Neural cell (in vitro differentiated cells): ENCODE results near the gene HERPUD1. TPM values are rescaled to one million over a fixed set of nuclear protein-coding genes. Genes with fewer than 3 reads are reported as not detected.

Experiments
- H2AFZ ChIP-seq: fragments of 200-600, 300-800 bp; sonication (generic), shearing (Covaris generic); 2 replicates; pipeline ENCODE4 v1.6.0; 2014; ENCODE audit warnings: low read depth, mild to moderate bottlenecking, antibody characterized with exemption, low read length, moderate library complexity
- H3F3A ChIP-seq: fragments of 200-600 bp; shearing (Covaris generic); 2 replicates; pipeline ENCODE4 v1.6.1; 2016; ENCODE audit warnings: mild to moderate bottlenecking, moderate library complexity, mixed read lengths, antibody characterized with exemption, low read length; ENCODE audit not compliant: insufficient read depth, poor library complexity, severe bottlenecking
- H3K27ac ChIP-seq: fragments of 200-600, 300-800 bp; sonication (generic), shearing (Covaris generic); 2 replicates; pipeline ENCODE4 v1.5.1; 2014; ENCODE audit warnings: mild to moderate bottlenecking, low read length, moderate library complexity
- H3K27me3 ChIP-seq: fragments of 300-800, 200-600 bp; sonication (generic), shearing (Covaris generic); 2 replicates; pipeline ENCODE4 v1.6.0; 2014; ENCODE audit warnings: mild to moderate bottlenecking, low read depth, low read length, moderate library complexity; ENCODE audit not compliant: insufficient read depth
- H3K36me3 ChIP-seq: fragments of 300-800, 200-600 bp; sonication (generic), shearing (Covaris generic); 2 replicates; pipeline ENCODE4 v1.5.1; 2014; ENCODE audit warnings: mild to moderate bottlenecking, antibody characterized with exemption, low read length, moderate library complexity; ENCODE audit not compliant: insufficient read depth
- H3K4me2 ChIP-seq: fragments of 300-800, 200-600 bp; sonication (generic), shearing (Covaris generic); 2 replicates; pipeline ENCODE4 v1.6.0; 2014; ENCODE audit warnings: mild to moderate bottlenecking, low read length
- H3K4me3 ChIP-seq: fragments of 300-800, 200-600 bp; sonication (generic), shearing (Covaris generic); 2 replicates; pipeline ENCODE4 v1.5.1; 2014; ENCODE audit warnings: mild to moderate bottlenecking, low read length, moderate library complexity
- H3K79me2 ChIP-seq: fragments of 200-600 bp; shearing (Covaris generic); replicated peaks from 2 replicates; pipeline ENCODE4 v1.6.0; 2014; ENCODE audit warnings: mild to moderate bottlenecking, low read length, moderate library complexity; ENCODE audit not compliant: insufficient read depth
- H3K9ac ChIP-seq: fragments of 300-800, 200-600 bp; sonication (generic), shearing (Covaris generic); 2 replicates; pipeline ENCODE4 v1.6.1; 2016; ENCODE audit warnings: mild to moderate bottlenecking, low read length, mixed read lengths
- H3K9me2 ChIP-seq: fragments of 200-600 bp; shearing (Covaris generic); 2 replicates; pipeline ENCODE4 v1.6.1; 2016; ENCODE audit warnings: mild to moderate bottlenecking, low read length, mixed read lengths; ENCODE audit not compliant: insufficient read depth
- H3K9me3 ChIP-seq: fragments of 200-600, 300-800 bp; sonication (generic), shearing (Covaris generic); 2 replicates; pipeline ENCODE4 v1.6.1; 2016; ENCODE audit warnings: mild to moderate bottlenecking, mixed run types, low read length, moderate library complexity, mixed read lengths
- H4K20me1 ChIP-seq: fragments of 200-600 bp; shearing (Covaris generic); 2 replicates; pipeline ENCODE4 v1.6.1; 2016; ENCODE audit warnings: mild to moderate bottlenecking, mixed run types; ENCODE audit not compliant: insufficient read depth
- CTCF ChIP-seq: fragments of 450-650 bp; IDR thresholded peaks from 2 replicates; pipeline ENCODE4 v1.5.1; 2014; ENCODE audit warnings: antibody characterized with exemption, mild to moderate bottlenecking, moderate library complexity; ENCODE audit not compliant: poor library complexity, severe bottlenecking
- EP300 ChIP-seq: fragments of 450-650 bp; conservative IDR thresholded peaks from 2 replicates; pipeline ENCODE4 v1.6.1; 2014; ENCODE audit warnings: antibody characterized with exemption, mild to moderate bottlenecking, moderate library complexity; ENCODE audit not compliant: poor library complexity, severe bottlenecking
- EZH2 ChIP-seq: fragments of 200-600, 300-800 bp; shearing (Covaris generic), sonication (generic); IDR thresholded peaks from 2 replicates; pipeline ENCODE4 v1.6.1; 2014; ENCODE audit warnings: antibody characterized with exemption, low read length, borderline replicate concordance, mild to moderate bottlenecking; ENCODE audit not compliant: insufficient read depth, poor library complexity, severe bottlenecking
- MXI1 ChIP-seq: fragments of 450-650 bp; conservative IDR thresholded peaks from 2 replicates; pipeline ENCODE4 v1.6.1; 2014; ENCODE audit warnings: antibody characterized with exemption, mild to moderate bottlenecking; ENCODE audit not compliant: poor library complexity, severe bottlenecking
- POLR2AphosphoS5 ChIP-seq: IDR thresholded peaks from 2 replicates; pipeline ENCODE4 v1.6.1; 2012
- RAD21 ChIP-seq: fragments of 450-650 bp; conservative IDR thresholded peaks from 2 replicates; pipeline ENCODE4 v1.6.1; 2014; ENCODE audit warnings: antibody characterized with exemption, mild to moderate bottlenecking, moderate library complexity
- REST ChIP-seq: IDR thresholded peaks from 2 replicates; pipeline ENCODE4 v1.6.1; 2012; ENCODE audit warnings: borderline replicate concordance
- SMC3 ChIP-seq: fragments of 450-650 bp; conservative IDR thresholded peaks from 2 replicates; pipeline ENCODE4 v1.6.1; 2014; ENCODE audit warnings: antibody characterized with exemption, mild to moderate bottlenecking, moderate library complexity; ENCODE audit not compliant: poor library complexity
- TAF1 ChIP-seq: IDR thresholded peaks from 2 replicates; pipeline ENCODE4 v1.6.1; 2012; ENCODE audit warnings: low read depth
- polyA plus RNA-seq: library from polyadenylated mRNA; depleted of rRNA; stranded (reverse); fragments of >200 nt; gene quantifications from 2 replicates; pipeline ENCODE4 v1.2.3, GENCODE V29; 2014

Gene HERPUD1
- polyA plus RNA-seq, 1 donor from 2014 or later: 76.0 TPM

GRCh38 chr16:56891685-56892084 lies 40.3 kb upstream of the HERPUD1 start:
- no peak overlapping the region for H2AFZ ChIP-seq
- no peaks in the 10 kb centered on the region for H3K36me3 ChIP-seq
- no peaks in the 10 kb centered on the region for H4K20me1 ChIP-seq
- no peaks in the 10 kb centered on the region for H3K9me2 ChIP-seq
- H3K27me3 ChIP-seq: no peaks in the 10 kb centered on the region
- H3K4me3 ChIP-seq: no peak overlapping the region
- H3K4me2 ChIP-seq: no peak overlapping the region
- no peaks in the 10 kb centered on the region for H3K9me3 ChIP-seq
- H3K9ac ChIP-seq: no peak overlapping the region
- no peak overlapping the region for H3K27ac ChIP-seq
- no peak for TF ChIP-seq TAF1
- no peak for TF ChIP-seq REST
- TF ChIP-seq MXI1: no peak
- no peak for TF ChIP-seq POLR2AphosphoS5
- no peak for TF ChIP-seq CTCF
- no peak for TF ChIP-seq RAD21
- TF ChIP-seq EZH2: no peak
- TF ChIP-seq EP300: no peak
- no peak for TF ChIP-seq SMC3
- H3F3A ChIP-seq: no peaks in the 10 kb centered on the region
- no peaks in the 10 kb centered on the region for H3K79me2 ChIP-seq

- Histone ChIP-seq H3K4me3 (no peak overlapping the region), H3K9me3 (no peaks in the 10 kb centered on the region)
- no peak for TF ChIP-seq CTCF
- no peak for TF ChIP-seq MXI1
- no peak for TF ChIP-seq POLR2AphosphoS5
- no peak for TF ChIP-seq EZH2
- no peak for TF ChIP-seq SMC3
- TF ChIP-seq EP300: no peak
- no peak for TF ChIP-seq RAD21
- TF ChIP-seq TAF1: no peak
- TF ChIP-seq REST: no peak
Measured at GRCh38 chr16:56892705-56893104, 39.2 kb upstream of the HERPUD1 start.

More at GRCh38 chr16:56892705-56893104, 39.2 kb upstream of the HERPUD1 start:
- H4K20me1 ChIP-seq: no peaks in the 10 kb centered on the region
- H3K4me2 ChIP-seq: no peak overlapping the region
- H3K9me2 ChIP-seq: no peaks in the 10 kb centered on the region
- H3F3A ChIP-seq: no peaks in the 10 kb centered on the region
- no peaks in the 10 kb centered on the region for H3K79me2 ChIP-seq
- no peaks in the 10 kb centered on the region for H3K36me3 ChIP-seq
- H2AFZ ChIP-seq: no peak overlapping the region
- no peaks in the 10 kb centered on the region for H3K27me3 ChIP-seq
- no peak overlapping the region for H3K9ac ChIP-seq
- H3K27ac ChIP-seq: no peak overlapping the region
